Loucy (cell line): ENCODE measurements around the gene BROX.
A peak's percentile ranks its signal among the peaks of the same experiment; 100 is the strongest.

Experiments
- H2AFZ ChIP-seq: fragments of 200-600 bp; sonication (generic); 2 replicates; pipeline ENCODE4 v1.6.0; 2016; ENCODE audit warnings: antibody characterized with exemption, mild to moderate bottlenecking, low read length, moderate library complexity
- H3F3A ChIP-seq: fragments of 200-600 bp; 2 replicates; pipeline ENCODE4 v1.6.0; 2016; ENCODE audit warnings: antibody characterized with exemption, low read depth, mild to moderate bottlenecking
- H3K27me3 ChIP-seq: fragments of 200-600 bp; sonication (generic); 2 replicates; pipeline ENCODE4 v1.6.1; 2014; ENCODE audit warnings: low read length, mild to moderate bottlenecking; ENCODE audit not compliant: insufficient read depth, poor library complexity, severe bottlenecking
- H3K36me3 ChIP-seq: fragments of 200-600 bp; sonication (generic); 2 replicates; pipeline ENCODE4 v1.6.1; 2016; ENCODE audit warnings: low read length; ENCODE audit not compliant: insufficient read depth
- H3K4me1 ChIP-seq: fragments of 200-600 bp; sonication (generic); 2 replicates; pipeline ENCODE4 v1.5.1; 2014; ENCODE audit warnings: low read length, mild to moderate bottlenecking; ENCODE audit not compliant: insufficient read depth, poor library complexity, severe bottlenecking
- H3K4me2 ChIP-seq: fragments of 200-600 bp; sonication (generic); 2 replicates; pipeline ENCODE4 v1.6.0; 2014; ENCODE audit warnings: antibody characterized with exemption, low read length, low read depth, mild to moderate bottlenecking; ENCODE audit not compliant: poor library complexity, severe bottlenecking
- H3K4me3 ChIP-seq: fragments of 200-600 bp; sonication (generic); 2 replicates; pipeline ENCODE4 v1.5.1; 2014; ENCODE audit warnings: low read length, mild to moderate bottlenecking, mixed read lengths; ENCODE audit not compliant: poor library complexity, severe bottlenecking
- H3K79me2 ChIP-seq: fragments of 200-600 bp; sonication (generic); 2 replicates; pipeline ENCODE4 v1.6.1; 2014; ENCODE audit warnings: low read length; ENCODE audit not compliant: insufficient read depth
- H3K9ac ChIP-seq: fragments of 200-600 bp; sonication (generic); 2 replicates; pipeline ENCODE4 v1.6.0; 2014; ENCODE audit warnings: mild to moderate bottlenecking, low read depth, low read length, moderate library complexity; ENCODE audit not compliant: poor library complexity, severe bottlenecking
- H3K9me2 ChIP-seq: fragments of 200-600 bp; sonication (generic); replicated peaks from 2 replicates; pipeline ENCODE4 v1.6.1; 2016; ENCODE audit warnings: low read depth, low read length, mixed read lengths
- H3K9me3 ChIP-seq: fragments of 200-600 bp; sonication (generic); 2 replicates; pipeline ENCODE4 v1.6.1; 2014; ENCODE audit warnings: mild to moderate bottlenecking, antibody characterized with exemption, low read length, low read depth; ENCODE audit not compliant: insufficient read depth
- H4K20me1 ChIP-seq: fragments of 200-600 bp; sonication (generic); 2 replicates; pipeline ENCODE4 v1.6.0; 2014; ENCODE audit warnings: antibody characterized with exemption, low read length, mild to moderate bottlenecking; ENCODE audit not compliant: insufficient read depth, poor library complexity, severe bottlenecking
- EZH2phosphoT487 ChIP-seq: fragments of 200-600 bp; IDR thresholded peaks from 2 replicates; pipeline ENCODE4 v1.6.1; 2018; ENCODE audit warnings: antibody characterized with exemption, mild to moderate bottlenecking, moderate library complexity, borderline replicate concordance
- TF ChIP-seq, protein P1 (sequence below): fragments of 200-600 bp; sonication (generic); conservative IDR thresholded peaks from 2 replicates; pipeline ENCODE4 v1.5.1; 2014; ENCODE audit warnings: mild to moderate bottlenecking, antibody characterized with exemption, low read length

BROX gene

DNA sequence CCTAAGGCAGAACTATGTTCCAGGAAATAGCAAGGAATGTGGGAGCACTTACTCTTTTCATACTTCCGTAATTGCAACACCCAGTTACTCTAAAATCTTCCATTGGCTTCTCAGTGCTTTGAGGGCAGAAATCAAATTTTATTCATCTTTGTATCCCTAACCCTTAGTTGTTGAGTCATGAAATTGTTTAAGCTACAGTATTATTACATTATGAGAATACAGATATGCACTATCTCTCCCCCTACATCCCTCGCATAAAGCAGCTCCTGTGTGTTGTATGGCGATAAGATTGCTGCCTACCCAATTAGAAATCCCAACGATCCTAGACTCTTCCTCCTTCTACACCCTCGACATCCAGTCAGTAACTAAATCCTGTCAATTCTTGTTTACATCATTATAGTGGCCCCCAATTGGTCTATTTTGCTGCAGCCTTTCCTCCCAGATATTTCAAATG lies 2.6 kb upstream of the BROX start:
- Histone ChIP-seq H3K9me2 (no peaks in the 10 kb centered on the region), H3K9ac (peak overlapping the region; percentile 87), H4K20me1 (peaks cover 13% of the 10 kb centered on the region), H3K27me3 (no peaks in the 10 kb centered on the region), H3K36me3 (no peaks in the 10 kb centered on the region), H3K9me3 (no peaks in the 10 kb centered on the region), H3K4me2 (peak overlapping the region; percentile 86), H3F3A (no peaks in the 10 kb centered on the region; the same call in 1 of the 2 replicates), H3K79me2 (peaks cover 80% of the 10 kb centered on the region), H2AFZ (no peak overlapping the region), H3K4me3 (peak overlapping the region; percentile 81), H3K4me1 (peaks cover 20% of the 10 kb centered on the region)
- no peak for TF ChIP-seq EZH2phosphoT487
- TF ChIP-seq, protein P1, sequence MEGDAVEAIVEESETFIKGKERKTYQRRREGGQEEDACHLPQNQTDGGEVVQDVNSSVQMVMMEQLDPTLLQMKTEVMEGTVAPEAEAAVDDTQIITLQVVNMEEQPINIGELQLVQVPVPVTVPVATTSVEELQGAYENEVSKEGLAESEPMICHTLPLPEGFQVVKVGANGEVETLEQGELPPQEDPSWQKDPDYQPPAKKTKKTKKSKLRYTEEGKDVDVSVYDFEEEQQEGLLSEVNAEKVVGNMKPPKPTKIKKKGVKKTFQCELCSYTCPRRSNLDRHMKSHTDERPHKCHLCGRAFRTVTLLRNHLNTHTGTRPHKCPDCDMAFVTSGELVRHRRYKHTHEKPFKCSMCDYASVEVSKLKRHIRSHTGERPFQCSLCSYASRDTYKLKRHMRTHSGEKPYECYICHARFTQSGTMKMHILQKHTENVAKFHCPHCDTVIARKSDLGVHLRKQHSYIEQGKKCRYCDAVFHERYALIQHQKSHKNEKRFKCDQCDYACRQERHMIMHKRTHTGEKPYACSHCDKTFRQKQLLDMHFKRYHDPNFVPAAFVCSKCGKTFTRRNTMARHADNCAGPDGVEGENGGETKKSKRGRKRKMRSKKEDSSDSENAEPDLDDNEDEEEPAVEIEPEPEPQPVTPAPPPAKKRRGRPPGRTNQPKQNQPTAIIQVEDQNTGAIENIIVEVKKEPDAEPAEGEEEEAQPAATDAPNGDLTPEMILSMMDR = no peak

DNA sequence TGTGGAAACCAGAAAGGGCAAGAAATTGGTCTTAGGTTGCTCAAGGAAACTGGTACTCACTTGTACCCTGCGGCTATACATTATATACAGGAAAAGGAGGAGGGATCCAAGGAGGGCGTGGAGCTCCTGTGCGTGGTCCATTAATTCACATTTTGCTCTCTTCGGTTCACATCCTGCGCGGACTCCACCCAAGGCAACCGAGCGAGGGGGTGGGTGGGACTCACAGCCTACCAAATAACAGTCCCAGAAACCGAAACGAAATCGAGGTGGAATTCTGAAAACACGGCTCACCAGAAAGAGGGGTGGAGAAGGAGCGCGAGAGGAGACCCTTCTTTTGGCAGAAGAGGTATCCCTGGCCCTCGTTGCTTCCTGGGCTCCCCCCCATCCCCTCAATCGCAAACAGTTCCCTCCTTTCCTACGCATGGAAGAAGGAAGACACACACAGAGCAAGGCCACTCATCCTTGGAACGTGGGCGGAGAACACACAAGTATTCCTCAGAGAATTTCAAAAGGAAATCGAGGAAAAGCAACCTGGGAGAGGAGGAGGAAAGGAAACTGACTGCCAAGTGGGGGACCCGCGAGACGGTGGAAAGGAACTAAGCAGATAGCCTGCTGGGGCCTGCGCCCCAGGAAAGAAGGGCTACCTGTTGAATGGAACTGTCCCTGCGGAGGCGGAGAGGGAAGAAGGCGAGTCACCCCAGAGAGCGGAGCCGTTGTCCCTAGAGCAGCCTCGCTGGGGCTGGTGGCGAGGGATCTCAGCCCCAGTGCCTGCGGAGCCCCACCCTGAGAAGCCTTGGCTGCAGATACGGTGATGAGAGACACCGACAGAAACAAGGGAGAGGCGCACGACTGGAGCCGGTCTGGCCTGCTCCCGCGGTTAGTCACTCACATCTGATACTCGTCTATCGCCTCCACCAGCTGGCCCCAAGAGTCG lies 778 bp upstream of the BROX start:
- TF ChIP-seq EZH2phosphoT487 = no peak
- TF ChIP-seq, protein P1 = no peak
- H3K9me3 ChIP-seq = no peaks in the 10 kb centered on the region
- H4K20me1 ChIP-seq = peaks cover 13% of the 10 kb centered on the region
- peak overlapping the region; percentile 76 for H2AFZ ChIP-seq
- H3K27me3 ChIP-seq = no peaks in the 10 kb centered on the region
- peaks cover 20% of the 10 kb centered on the region for H3K4me1 ChIP-seq
- peaks cover 68% of the 10 kb centered on the region for H3K79me2 ChIP-seq
- H3F3A ChIP-seq = no peaks in the 10 kb centered on the region; the same call in 1 of the 2 replicates
- peak overlapping the region; percentile 86 for H3K4me2 ChIP-seq
- H3K36me3 ChIP-seq = peaks cover 5% of the 10 kb centered on the region; the same call in 1 of the 2 replicates
- peak overlapping the region; percentile 87 for H3K9ac ChIP-seq
- H3K9me2 ChIP-seq = no peaks in the 10 kb centered on the region
- peak overlapping the region; percentile 81 for H3K4me3 ChIP-seq

DNA sequence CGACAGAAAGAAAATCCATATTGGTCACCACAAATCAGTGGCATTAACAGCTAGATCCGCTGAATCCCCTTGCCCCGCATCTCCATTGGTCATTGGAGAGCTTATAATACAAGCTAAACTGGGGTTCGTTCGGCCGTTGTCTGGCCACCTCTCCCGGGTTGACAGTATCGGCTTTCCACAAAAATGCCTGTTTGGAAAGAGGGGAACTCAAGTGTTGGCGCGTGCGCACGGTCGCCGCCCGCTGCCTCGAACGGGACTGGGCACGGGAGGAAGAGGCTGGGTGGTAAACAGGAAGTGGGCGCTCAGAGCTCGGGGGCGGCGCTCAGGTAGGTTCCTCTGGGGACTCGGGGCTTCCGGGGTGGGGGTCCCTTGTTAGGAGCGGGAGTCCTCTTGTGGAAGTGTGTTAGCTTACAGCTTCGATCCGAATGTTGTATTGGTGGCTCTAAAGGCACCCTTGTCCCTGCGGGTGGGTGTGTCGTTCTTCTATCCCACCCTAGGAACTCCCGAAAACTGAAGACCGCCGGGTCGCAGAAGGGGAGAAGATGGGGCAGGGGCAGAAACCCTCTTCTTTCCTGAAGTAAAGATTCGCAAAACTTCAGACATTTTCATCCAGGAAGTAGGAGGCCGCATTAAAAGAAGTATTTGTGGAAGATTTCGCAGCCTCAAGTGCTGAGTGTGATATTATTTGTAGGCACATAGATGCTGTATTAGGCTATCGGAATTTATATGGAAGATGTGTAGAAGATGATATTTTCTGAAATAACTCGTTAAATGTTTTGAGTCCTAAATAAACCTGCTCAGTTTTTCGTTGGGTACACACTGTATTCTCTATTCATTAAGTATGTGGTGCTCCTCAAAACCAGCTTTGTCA lies 962 bp downstream of the BROX start:
- Histone ChIP-seq H3K9ac (peak overlapping the region; percentile 87), H3K9me2 (no peaks in the 10 kb centered on the region), H3F3A (no peaks in the 10 kb centered on the region; the same call in 1 of the 2 replicates), H3K36me3 (peaks cover 6% of the 10 kb centered on the region; the same call in 1 of the 2 replicates), H3K27me3 (no peaks in the 10 kb centered on the region), H2AFZ (peak overlapping the region; percentile 95), H4K20me1 (peaks cover 13% of the 10 kb centered on the region), H3K4me2 (peak overlapping the region; percentile 69), H3K4me3 (peak overlapping the region; percentile 81), H3K4me1 (peaks cover 20% of the 10 kb centered on the region), H3K79me2 (peaks cover 55% of the 10 kb centered on the region), H3K9me3 (no peaks in the 10 kb centered on the region)
- TF ChIP-seq, protein P1 = no peak
- no peak for TF ChIP-seq EZH2phosphoT487
